T-helper 1 cell (primary cell): ENCODE measurements around the gene C9orf85.
"Not testable (repeated sequence)": the region's sequence is repeated elsewhere in the genome, so short reads cannot be mapped to it uniquely, and the experiment has no call there.

ENCODE experiments used
- DNase-seq, 5 donors: peaks; one replicate each; pipeline ENCODE4 v3.0.0-alpha.2; 2012 to 2020

The C9orf85 gene

GRCh38 chr9:71944754-71945375 is 33.4 kb downstream of the C9orf85 start:
- DNase-seq: no peak

GRCh38 chr9:71954652-71955051 is 43.2 kb downstream of the C9orf85 start:
- DNase-seq: not testable (repeated sequence)

GRCh38 chr9:71955300-71955915 is 44.0 kb downstream of the C9orf85 start:
- DNase-seq: no peak

- DNase-seq: no peak
These were observed 50.9 kb downstream of the C9orf85 start for GRCh38 chr9:71962328-71962727.

- DNase-seq: not testable (repeated sequence)
These were observed 52.1 kb downstream of the C9orf85 start for GRCh38 chr9:71963471-71963996.

GRCh38 chr9:71965403-71965802 is 54.0 kb downstream of the C9orf85 start:
- DNase-seq: no peak

GRCh38 chr9:71966601-71967000 is 55.2 kb downstream of the C9orf85 start:
- DNase-seq: no peak

GRCh38 chr9:71968541-71969090 is 57.2 kb downstream of the C9orf85 start:
- no peak for DNase-seq

GRCh38 chr9:71975833-71976232 is 64.4 kb downstream of the C9orf85 start:
- no peak for DNase-seq

GRCh38 chr9:71977003-71977402 is 65.6 kb downstream of the C9orf85 start:
- no peak for DNase-seq

- DNase-seq: no peak
These were observed 69.1 kb downstream of the C9orf85 start for GRCh38 chr9:71980266-71981190.

GRCh38 chr9:71981944-71982343 is 70.5 kb downstream of the C9orf85 start:
- no peak for DNase-seq

GRCh38 chr9:71984403-71984802 is 73.0 kb downstream of the C9orf85 start:
- no peak for DNase-seq

GRCh38 chr9:71984831-71985281 is 73.4 kb downstream of the C9orf85 start:
- DNase-seq: no peak

GRCh38 chr9:71985297-71985911 is 74.0 kb downstream of the C9orf85 start:
- DNase-seq: no peak

- DNase-seq: no peak
These were observed 75.5 kb downstream of the C9orf85 start for GRCh38 chr9:71986900-71987299.

GRCh38 chr9:71987471-71988371 is 76.3 kb downstream of the C9orf85 start:
- no peak for DNase-seq

- DNase-seq: no peak
These were observed 79.0 kb downstream of the C9orf85 start for GRCh38 chr9:71990466-71990865.

- no peak for DNase-seq
These were observed 94.0 kb downstream of the C9orf85 start for GRCh38 chr9:72005451-72005850.

GRCh38 chr9:72006501-72006900 is 95.1 kb downstream of the C9orf85 start:
- DNase-seq: no peak

GRCh38 chr9:72007726-72008125 is 96.3 kb downstream of the C9orf85 start:
- not testable (repeated sequence) for DNase-seq
